HCT116 (cell line): ENCODE measurements around the gene AARS2. TPM values are rescaled to one million over a fixed set of nuclear protein-coding genes. Genes with fewer than 3 reads are reported as not detected.

Experiments used
- ATAC-seq: fragments of 200-7000 bp; cut with Tn5 transposase; 2 replicates; pipeline ENCODE4 v1.9.1; 2020; ENCODE audit warnings: mild to moderate bottlenecking, moderate library complexity
- BruUV-seq: library from RNA; stranded (reverse); fragments of 400-500 nt; replicated peaks from 2 replicates; lab custom pipeline; 2021; lab: Mats Ljungman, UMichigan
- CTCF ChIA-PET: fragments of 300-600 bp; sonication (Branson Sonifier 250); formaldehyde crosslinking; loops from one replicate; lab custom pipeline; 2021; ENCODE audit warnings: antibody characterized with exemption; lab: Charles Lee
- POLR2A ChIA-PET: fragments of 300-600, 350-600 bp; sonication (Branson Sonifier 250); formaldehyde crosslinking; loops from one replicate; lab custom pipeline; 2021; ENCODE audit warnings: antibody characterized with exemption; lab: Charles Lee
- RAD21 ChIA-PET, 2 experiments: fragments of 300-600 bp; sonication (Branson Sonifier 250); formaldehyde crosslinking; loops; one replicate each; lab custom pipeline; 2023; ENCODE audit warnings: low total read pairs in 2 of 2; ENCODE audit not compliant: uncharacterized antibody in 2 of 2, unreplicated experiment in 2 of 2, low non-redundant PET in 1 of 2; lab: Charles Lee
- DNase-seq: peaks from one replicate; pipeline ENCODE4 v3.0.0-alpha.2; 2010; ENCODE audit warnings: low read depth, low spot score
- H2AFZ ChIP-seq: fragments of 200-600 bp; shearing (Covaris generic), sonication (generic); 2 replicates; pipeline ENCODE4 v1.6.1; 2017; ENCODE audit warnings: low read depth, mixed run types, mixed read lengths, antibody characterized with exemption, low read length; ENCODE audit not compliant: poor library complexity, severe bottlenecking
- H3K27ac ChIP-seq: 2 replicates; pipeline ENCODE4 v1.5.1; 2012; ENCODE audit warnings: low read depth, low read length
- H3K27me3 ChIP-seq: fragments of 200-600 bp; sonication (generic); 2 replicates; pipeline ENCODE4 v1.6.1; 2016; ENCODE audit warnings: mixed run types, low read length, mixed read lengths; ENCODE audit not compliant: insufficient read depth
- H3K36me3 ChIP-seq, 2 experiments: fragments of 200-500 bp in 1 of 2; fragments of 200-600 bp in 1 of 2; sonication (Bioruptor generic) in 1 of 2; sonication (generic) in 1 of 2; 2 replicates each; pipeline versions ENCODE4 v1.5.1 to v1.6.1; 2014 to 2016; ENCODE audit warnings: low read length in 2 of 2, inconsistent platforms in 1 of 2, mixed read lengths in 1 of 2, mixed run types in 1 of 2; ENCODE audit not compliant: insufficient read depth in 2 of 2, control insufficient read depth in 1 of 2
- H3K4me1 ChIP-seq, 2 experiments: fragments of 200-600 bp in 1 of 2; sonication (generic) in 1 of 2; 2 replicates each; pipeline versions ENCODE4 v1.5.1 to v1.6.1; 2012 to 2017; ENCODE audit warnings: low read length in 2 of 2, inconsistent platforms in 1 of 2, mild to moderate bottlenecking in 1 of 2, mixed read lengths in 1 of 2, mixed run types in 1 of 2, moderate library complexity in 1 of 2; ENCODE audit not compliant: insufficient read depth in 2 of 2, control insufficient read depth in 1 of 2
- H3K4me2 ChIP-seq: fragments of 200-600 bp; sonication (generic); 2 replicates; pipeline ENCODE4 v1.6.1; 2017; ENCODE audit warnings: mixed run types, low read length, mixed read lengths
- H3K4me3 ChIP-seq, 2 experiments: fragments of 200-600 bp in 1 of 2; sonication (generic) in 1 of 2; replicated peaks in 1 of 2; 2 replicates each; pipeline ENCODE4 v1.5.1; 2011 to 2016; ENCODE audit warnings: low read length in 2 of 2, control low read depth in 1 of 2, low read depth in 1 of 2, mild to moderate bottlenecking in 1 of 2, mixed read lengths in 1 of 2, mixed run types in 1 of 2
- H3K79me2 ChIP-seq: fragments of 200-600 bp; sonication (generic); 2 replicates; pipeline ENCODE4 v1.6.1; 2017; ENCODE audit warnings: mild to moderate bottlenecking, mixed run types, low read length, moderate library complexity, mixed read lengths; ENCODE audit not compliant: insufficient read depth
- H3K9ac ChIP-seq: fragments of 200-600 bp; sonication (generic); 2 replicates; pipeline ENCODE4 v1.6.1; 2016; ENCODE audit warnings: low read length, mixed read lengths
- H3K9me2 ChIP-seq: fragments of 200-600 bp; sonication (generic), shearing (Covaris generic); 2 replicates; pipeline ENCODE4 v1.6.1; 2017; ENCODE audit warnings: mixed run types, mild to moderate bottlenecking, moderate library complexity; ENCODE audit not compliant: insufficient read depth
- H3K9me3 ChIP-seq, 2 experiments: fragments of 200-500 bp in 1 of 2; fragments of 200-600 bp in 1 of 2; sonication (Bioruptor generic) in 1 of 2; sonication (generic) in 1 of 2; 2 replicates each; pipeline ENCODE4 v1.6.1; 2014 to 2017; ENCODE audit warnings: low read length in 2 of 2, mixed read lengths in 2 of 2, inconsistent platforms in 1 of 2, low read depth in 1 of 2, mild to moderate bottlenecking in 1 of 2, mixed run types in 1 of 2, moderate library complexity in 1 of 2; ENCODE audit not compliant: control insufficient read depth in 1 of 2, insufficient read depth in 1 of 2
- H4K20me1 ChIP-seq: fragments of 200-600 bp; sonication (generic), shearing (Covaris generic); 2 replicates; pipeline ENCODE4 v1.6.1; 2017; ENCODE audit warnings: mixed run types, mild to moderate bottlenecking, moderate library complexity; ENCODE audit not compliant: insufficient read depth
- ATF3 ChIP-seq: IDR thresholded peaks from 2 replicates; pipeline ENCODE4 v1.6.1; 2012
- CEBPB ChIP-seq: IDR thresholded peaks from 2 replicates; pipeline ENCODE4 v1.6.1; 2012; ENCODE audit warnings: low read depth
- ELF1 ChIP-seq: IDR thresholded peaks from 2 replicates; pipeline ENCODE4 v1.6.1; 2012; ENCODE audit warnings: low read depth, borderline replicate concordance
- EZH2phosphoT487 ChIP-seq: fragments of 200-600 bp; IDR thresholded peaks from 2 replicates; pipeline ENCODE4 v1.6.1; 2018; ENCODE audit warnings: antibody characterized with exemption, borderline replicate concordance
- FOSL1 ChIP-seq: IDR thresholded peaks from 2 replicates; pipeline ENCODE4 v1.6.1; 2012; ENCODE audit warnings: low read depth
- JUND ChIP-seq: IDR thresholded peaks from 2 replicates; pipeline ENCODE4 v1.6.1; 2012
- POLR2A ChIP-seq: IDR thresholded peaks from 2 replicates; pipeline ENCODE4 v1.7.0; 2011; ENCODE audit warnings: borderline replicate concordance; ENCODE audit not compliant: insufficient read depth, insufficient read length; ENCODE audit errors: extremely low read depth
- REST ChIP-seq: IDR thresholded peaks from 2 replicates; pipeline ENCODE4 v1.6.1; 2012; ENCODE audit warnings: low read depth
- SP1 ChIP-seq: IDR thresholded peaks from 2 replicates; pipeline ENCODE4 v1.6.1; 2012; ENCODE audit warnings: low read depth
- TCF7L2 ChIP-seq: IDR thresholded peaks from 2 replicates; pipeline ENCODE4 v1.7.0; 2011; ENCODE audit warnings: borderline replicate concordance, inconsistent platforms; ENCODE audit not compliant: insufficient read depth, insufficient read length; ENCODE audit errors: extremely low read depth
- YY1 ChIP-seq: IDR thresholded peaks from 2 replicates; pipeline ENCODE4 v1.6.1; 2011; ENCODE audit warnings: low read length, low read depth, moderate library complexity, mild to moderate bottlenecking; ENCODE audit not compliant: insufficient replicate concordance; ENCODE audit errors: extremely low read depth
- ZBTB33 ChIP-seq: IDR thresholded peaks from 2 replicates; pipeline ENCODE4 v1.6.1; 2011; ENCODE audit warnings: mild to moderate bottlenecking, low read length, moderate library complexity; ENCODE audit not compliant: insufficient replicate concordance; ENCODE audit errors: extremely low read depth
- ZNF274 ChIP-seq: fragments of 200-500 bp; sonication (Bioruptor generic); IDR thresholded peaks from 2 replicates; pipeline ENCODE4 v1.6.1; 2014; ENCODE audit warnings: mild to moderate bottlenecking, low read depth, low read length, inconsistent platforms
- intact Hi-C: fragments of 100-400 bp; cut with micrococcal nuclease; formaldehyde crosslinking; loops from 2 replicates; pipeline ENCODE4 v1.10.0; 2022
- total RNA-seq: library from RNA; stranded (reverse); gene quantifications from one replicate; pipeline ENCODE4 v1.2.1, GENCODE V29; 2021; ENCODE audit not compliant: unreplicated experiment

AARS2 gene
- total RNA-seq, 1 experiment from 2014 or later = 14.9 TPM

- Histone ChIP-seq H3K4me1 (peaks cover 0 to 3% of the 10 kb centered on the region in 2 experiments; a peak in 1 of 4 replicates), H3K4me2 (no peak overlapping the region), H3K36me3 (no peaks in the 10 kb centered on the region), H3K9ac (no peak overlapping the region), H3K9me3 (no peaks in the 10 kb centered on the region), H3K27me3 (no peaks in the 10 kb centered on the region), H3K4me3 (no peak overlapping the region), H4K20me1 (no peaks in the 10 kb centered on the region), H3K9me2 (no peaks in the 10 kb centered on the region), H3K79me2 (no peaks in the 10 kb centered on the region), H3K27ac (no peak overlapping the region), H2AFZ (no peak overlapping the region)
- intact Hi-C loops = no loop called here
- ATAC-seq (no peak), DNase-seq (no peak)
- POLR2A ChIA-PET = no interaction called here
- BruUV-seq = no TSS peak
- RAD21 ChIA-PET = no interaction called here
- CTCF ChIA-PET = no interaction called here
- TF ChIP-seq REST (no peak), ZBTB33 (no peak), POLR2A (no peak), EZH2phosphoT487 (no peak), ATF3 (no peak), CEBPB (no peak), FOSL1 (no peak), ELF1 (no peak), JUND (no peak), TCF7L2 (no peak), ZNF274 (no peak), SP1 (no peak), YY1 (no peak)
Observed at GRCh38 chr6:44272529-44272928, 40.6 kb downstream of the AARS2 start.
